Stimulated activated CD4-positive, alpha-beta T cell treated with anti-CD3 and anti-CD28 coated beads, Interleukin-2, amount 100 ng/mL, for 4 hours (primary cell): ENCODE measurements around the gene MPP3.
"Not testable (repeated sequence)": the region's sequence is repeated elsewhere in the genome, so short reads cannot be mapped to it uniquely, and the experiment has no call there.

ENCODE experiments used
- DNase-seq: peaks from one replicate; pipeline ENCODE4 v3.0.0-alpha.2; 2020; ENCODE audit warnings: low read depth

MPP3 gene, protein sequence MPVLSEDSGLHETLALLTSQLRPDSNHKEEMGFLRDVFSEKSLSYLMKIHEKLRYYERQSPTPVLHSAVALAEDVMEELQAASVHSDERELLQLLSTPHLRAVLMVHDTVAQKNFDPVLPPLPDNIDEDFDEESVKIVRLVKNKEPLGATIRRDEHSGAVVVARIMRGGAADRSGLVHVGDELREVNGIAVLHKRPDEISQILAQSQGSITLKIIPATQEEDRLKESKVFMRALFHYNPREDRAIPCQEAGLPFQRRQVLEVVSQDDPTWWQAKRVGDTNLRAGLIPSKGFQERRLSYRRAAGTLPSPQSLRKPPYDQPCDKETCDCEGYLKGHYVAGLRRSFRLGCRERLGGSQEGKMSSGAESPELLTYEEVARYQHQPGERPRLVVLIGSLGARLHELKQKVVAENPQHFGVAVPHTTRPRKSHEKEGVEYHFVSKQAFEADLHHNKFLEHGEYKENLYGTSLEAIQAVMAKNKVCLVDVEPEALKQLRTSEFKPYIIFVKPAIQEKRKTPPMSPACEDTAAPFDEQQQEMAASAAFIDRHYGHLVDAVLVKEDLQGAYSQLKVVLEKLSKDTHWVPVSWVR

DNA sequence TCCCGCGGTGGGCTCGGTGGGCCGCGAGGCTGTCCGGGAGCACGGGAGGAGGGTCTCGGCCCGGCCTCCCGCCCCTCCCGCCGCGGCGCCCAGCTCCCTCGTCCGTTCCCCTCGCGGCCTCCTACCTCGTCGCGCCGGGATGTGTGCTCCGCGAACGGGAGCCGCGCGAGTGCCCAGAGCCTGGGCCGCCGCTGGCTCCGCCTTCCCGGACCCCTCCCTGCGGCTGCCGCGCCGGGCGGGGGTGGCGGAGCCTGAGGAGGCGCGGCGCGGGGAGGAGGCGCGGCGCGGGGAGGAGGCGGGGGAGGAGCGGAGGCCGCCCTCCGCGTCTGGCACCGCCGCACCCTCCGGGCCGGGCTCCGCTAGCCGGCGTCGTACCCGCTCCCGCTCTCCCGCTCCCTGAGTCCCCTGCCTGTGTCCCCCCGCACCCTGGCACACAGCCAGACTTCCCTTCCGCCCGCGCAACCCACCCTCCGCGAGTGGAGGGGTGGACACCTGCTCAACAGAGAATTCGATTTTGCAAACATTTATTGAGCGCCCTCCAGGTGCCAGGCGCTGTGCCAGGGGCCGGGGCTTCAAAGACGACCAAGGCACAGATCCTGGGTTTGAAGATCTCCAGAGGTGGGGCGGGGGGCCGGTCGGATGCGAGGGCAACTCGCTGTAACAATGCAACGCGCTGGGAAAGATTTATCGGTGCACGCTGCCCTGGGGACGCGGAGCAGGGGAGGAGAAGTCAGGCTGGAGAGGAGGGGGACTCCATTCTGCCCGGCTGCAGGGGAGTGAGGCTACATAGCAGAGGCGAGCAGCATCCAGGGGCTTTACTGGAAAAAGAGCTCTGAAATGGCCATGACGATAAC lies at the start of gene MPP3:
Gene MPP3, minus strand, starts transcription at position 171 of the 854 bp plus-strand sequence. CDS start 1,240 bp downstream, outside the sequence.
- peak; percentile 47 for DNase-seq

DNA sequence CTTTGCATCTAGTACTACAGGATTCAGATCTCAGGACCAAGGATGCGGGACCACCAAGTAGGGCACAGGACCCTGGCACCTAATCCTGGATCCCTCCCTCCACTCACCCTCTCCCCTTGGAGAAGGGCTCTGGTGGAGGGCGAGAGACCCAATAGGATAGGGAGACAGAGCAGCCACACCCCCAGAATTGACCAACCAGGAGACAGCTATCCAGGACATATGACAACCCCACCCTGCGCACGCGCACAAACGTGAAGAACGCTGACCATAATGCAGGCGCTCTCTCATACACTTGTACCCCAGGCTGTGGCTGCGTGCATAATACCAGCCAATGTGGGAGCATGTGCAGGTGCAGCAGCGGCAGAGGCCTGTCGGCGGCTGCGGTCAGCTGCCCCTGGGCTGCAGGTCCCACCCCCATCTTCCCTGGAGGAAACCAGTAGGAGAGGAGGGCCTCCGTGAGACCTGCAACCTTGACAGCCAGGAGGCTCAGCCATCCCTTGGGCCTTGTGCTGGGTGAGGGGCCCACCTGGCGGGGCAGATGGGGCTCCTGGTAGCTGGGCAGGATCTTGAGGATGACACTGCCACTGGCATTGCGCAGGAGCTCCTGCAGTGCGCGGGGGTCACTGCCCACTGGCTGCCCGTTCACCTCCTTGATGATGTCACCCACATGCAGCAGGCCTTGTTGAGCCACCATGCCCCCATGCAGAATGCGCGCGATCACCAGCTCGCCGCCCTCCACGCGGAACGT lies 49.0 kb upstream of the MPP3 start:
- DNase-seq, result no peak

DNA sequence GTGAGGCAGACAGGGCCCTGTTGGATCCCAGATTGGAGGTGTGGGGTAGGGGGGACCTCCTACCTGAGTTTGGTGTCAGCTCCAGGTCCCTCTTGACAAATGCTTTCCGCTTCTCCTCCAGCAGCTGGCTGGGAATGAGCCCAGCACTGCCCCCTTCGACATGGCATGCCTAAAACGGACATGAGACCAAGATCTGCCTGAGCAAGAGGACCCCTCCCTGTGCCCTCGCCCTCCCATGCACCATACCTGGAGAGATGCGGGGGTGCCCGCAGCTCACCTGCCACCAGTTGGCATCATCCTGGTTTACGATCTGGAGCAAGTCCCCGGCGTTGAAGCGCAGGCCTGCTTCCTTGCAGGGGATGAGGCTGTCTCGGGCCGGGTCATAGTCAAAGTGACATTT lies 48.2 kb upstream of the MPP3 start:
- no peak for DNase-seq

DNA sequence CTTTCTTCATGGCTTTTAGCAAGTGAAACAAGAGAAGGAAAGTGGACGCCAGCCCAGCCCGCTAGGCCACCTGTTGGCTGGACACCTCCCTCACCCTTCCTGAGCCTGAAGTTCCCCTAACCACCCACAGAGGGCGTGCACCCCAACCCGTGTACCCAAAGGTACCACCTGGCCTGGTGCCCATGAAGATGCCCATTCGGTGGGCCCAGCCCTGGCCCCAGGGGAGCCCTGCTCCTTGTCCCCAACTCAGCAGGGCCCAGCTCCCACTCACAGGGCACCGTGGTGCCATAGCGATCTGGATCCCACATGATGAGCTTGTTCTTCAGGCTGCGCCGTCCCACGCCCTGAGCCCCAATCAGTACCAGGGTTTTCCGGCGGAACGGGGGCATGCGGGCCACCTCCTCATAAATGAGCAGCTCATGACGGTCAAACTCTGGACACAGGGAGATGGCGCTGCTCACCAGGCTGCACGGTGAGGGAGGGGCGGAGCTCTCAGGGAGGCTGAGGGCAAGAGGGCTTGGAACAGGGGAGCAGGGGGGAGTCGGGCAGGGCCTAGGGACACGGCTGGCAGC lies 47.6 kb upstream of the MPP3 start:
- peak; percentile 8 for DNase-seq

DNA sequence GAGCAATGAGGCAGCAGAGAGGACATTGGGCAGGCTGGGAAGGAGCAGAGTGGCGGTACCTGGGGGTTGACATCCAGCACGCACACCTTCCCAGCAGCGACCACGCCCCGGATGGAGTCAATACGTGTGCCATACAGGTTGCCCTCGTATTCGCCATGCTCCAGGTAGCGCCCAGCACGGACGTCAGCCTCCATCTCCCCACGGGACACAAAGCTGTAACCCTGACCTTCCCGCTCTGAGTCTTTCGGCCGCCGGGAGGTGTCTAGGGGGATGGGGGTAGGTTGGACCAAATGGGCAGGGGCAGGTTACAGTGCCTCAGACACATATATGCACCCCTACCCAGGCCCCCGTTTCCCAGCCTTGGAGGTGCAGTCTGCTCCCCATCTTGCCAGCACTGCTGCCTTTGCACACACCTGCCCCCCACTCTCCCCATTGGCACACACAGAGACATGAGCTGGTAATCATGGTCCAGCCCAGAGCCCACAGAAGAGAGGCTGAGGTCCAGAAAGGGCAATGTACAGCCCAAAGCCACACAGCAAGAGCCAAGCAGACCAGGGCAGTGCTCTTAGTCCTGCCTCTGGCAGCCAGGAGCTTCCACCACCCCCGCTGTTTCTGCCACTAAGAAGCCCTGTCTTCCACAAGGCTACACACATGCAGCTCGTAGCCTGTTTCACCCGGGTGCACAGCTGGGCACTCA lies 46.9 kb upstream of the MPP3 start:
- no peak for DNase-seq

DNA sequence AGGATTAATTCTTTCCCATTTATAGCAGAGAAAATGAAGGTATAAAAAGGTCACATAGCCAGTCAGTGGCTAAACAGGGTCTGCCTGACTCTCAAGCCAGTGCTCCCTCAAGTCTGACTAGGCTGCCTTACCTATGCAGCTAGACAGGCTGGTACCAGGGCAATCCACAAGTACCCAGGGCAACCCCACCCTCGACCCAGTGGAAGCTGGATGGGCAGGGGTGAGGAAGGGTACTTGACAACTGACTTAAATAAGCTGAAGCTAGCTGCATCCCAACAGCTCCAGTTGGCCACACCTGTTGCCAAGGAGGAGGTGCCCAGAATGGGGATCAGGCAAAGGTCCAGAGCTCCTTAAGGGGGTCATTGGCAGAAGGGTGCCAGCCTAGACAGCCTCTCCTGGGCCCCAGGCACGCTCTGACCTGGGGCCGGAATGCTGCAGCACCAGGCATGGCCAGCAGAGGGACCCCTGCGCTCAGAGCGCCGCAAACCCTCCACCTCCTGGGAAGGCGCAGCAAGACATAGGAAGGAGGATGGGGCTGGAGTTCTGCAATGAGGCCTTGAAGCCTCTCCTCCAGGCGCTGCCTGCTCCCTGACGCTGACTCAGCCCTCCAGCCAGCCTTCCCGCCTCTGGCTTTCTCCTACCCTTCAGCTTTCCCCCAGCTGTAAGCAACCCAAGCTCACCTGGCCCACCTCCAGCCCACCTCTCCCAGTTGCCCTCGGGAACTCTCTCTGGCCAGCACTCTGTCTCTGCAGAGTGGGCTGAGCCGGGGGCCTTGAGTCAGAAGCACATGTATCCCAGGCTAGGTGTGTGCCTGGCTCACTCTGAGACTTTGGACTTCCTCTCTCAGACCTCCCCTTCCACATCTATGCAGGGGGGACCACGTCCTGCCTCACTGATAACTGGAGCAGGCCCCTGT lies 45.6 kb upstream of the MPP3 start:
- DNase-seq, result peak; percentile 47

DNA sequence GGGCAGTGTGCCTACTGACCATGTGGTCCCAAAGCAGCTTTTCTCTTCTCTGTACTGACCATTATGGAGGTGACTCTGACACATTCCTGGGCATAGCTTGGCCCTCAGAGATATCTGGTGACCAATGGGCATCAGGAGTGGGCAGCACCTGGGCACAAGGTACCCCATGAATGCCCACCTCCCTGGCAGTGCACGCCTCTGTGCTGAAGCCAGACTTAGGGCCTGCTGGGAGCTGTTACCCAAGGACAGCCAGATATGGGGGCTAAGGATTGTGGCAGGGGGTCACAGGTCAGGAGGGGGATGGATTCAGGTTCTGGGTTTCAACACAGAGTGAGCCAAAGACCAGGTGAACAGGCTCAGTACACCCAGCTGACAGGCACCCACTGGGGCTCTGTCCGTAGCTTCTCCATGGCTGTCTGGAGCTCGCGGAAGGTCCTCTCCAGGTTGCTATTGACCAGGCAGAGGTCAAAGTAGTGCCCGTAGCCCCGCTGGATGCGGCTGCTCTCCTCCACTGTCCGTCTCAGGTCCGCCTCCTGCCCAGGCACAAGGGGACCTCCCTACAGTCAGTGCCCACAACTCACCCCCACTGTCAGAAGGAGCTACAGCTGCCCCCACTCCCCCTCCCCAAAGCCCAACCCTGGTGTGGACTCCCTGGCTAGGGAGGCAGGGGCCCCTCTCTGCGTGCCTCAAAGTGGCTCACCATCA lies 44.7 kb upstream of the MPP3 start:
- no peak for DNase-seq

DNA sequence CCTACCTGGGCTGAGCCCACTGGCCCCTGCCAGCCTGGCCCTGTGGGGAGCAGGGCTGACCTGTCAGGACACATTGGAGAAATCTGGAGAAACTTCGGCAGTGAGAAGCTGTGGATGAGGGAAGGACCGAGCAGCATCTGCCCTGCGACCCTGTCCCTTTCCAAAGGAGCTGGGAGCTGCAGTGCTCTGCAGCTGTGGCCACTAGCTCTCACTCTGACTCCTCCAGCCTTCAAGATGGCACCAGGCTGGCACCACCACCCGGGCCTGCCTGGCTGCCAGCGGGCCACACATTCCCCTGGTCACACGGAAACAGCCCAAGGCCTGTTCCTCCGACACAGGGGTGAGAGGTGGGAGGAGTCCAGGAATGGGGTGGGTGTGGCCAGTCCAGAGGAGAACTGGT lies 44.1 kb upstream of the MPP3 start:
- no peak for DNase-seq

DNA sequence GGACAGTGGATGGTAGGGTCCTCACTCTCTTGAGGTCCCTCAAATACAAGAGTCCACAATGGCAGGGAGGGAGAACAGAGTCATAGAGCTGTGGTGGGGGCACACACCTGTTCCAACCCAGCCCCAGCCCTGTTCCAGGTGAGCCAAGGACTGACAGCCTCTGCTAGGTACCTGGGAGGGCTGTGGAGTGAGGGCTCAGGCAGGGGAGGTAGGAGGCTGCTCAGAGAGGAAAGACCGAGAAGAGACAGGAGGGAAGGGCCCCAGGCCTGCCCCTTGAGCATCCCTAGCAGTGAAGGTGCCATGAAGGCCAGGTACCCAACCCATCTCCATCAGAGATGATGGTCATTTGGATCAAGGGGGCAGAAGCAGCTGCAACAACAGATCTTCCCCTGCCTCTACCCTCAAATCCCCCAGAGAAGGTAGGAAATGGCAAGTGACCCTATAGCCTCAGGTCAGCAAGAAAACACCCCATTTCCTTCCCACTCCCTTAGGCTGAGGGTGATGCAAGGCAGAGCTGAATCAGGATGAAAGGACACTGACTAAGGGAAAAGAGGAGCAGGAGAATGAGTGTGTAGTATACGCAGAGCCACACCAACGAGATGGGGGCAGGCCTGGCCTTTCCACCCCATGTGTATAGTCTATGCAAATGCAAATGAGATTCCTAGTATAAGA lies 42.7 kb upstream of the MPP3 start:
- DNase-seq, result no peak

DNA sequence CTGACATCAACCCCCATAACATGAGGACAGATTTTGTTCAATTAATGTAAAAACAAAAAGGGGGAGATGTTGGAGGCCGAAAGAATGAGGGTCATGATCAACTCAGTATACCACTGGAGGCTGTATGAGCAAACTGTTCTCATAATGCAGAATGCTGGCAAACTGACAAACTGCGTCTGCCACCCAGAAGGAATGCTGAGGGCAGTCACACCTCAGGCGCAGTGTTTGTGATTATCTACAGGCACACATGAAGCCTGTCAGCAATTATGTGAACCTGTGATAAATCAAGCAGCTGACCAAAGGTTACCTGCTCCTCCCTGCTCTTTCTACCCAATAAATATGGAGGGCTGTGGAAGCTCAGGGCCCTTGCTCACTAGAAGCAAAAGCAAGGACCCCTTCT lies 41.3 kb upstream of the MPP3 start:
- no peak for DNase-seq

DNA sequence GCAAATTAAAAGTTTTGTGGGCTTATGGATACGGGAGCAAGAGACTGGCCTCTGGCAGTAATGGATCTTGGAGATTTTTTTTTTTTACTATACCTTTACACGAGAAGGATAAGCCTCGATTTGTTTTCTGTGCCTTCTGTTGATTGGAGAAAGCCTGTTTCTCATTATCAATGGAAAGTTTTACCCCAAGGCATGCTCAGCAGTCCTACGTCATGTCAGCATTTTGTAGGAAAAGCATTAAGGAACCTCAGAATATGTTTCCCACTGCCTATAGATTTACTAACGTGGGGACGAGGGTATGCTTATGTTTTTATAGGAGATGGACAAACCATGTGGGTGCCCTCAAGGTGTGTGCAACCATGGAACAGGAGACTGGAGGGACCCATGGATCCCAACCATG lies 40.9 kb upstream of the MPP3 start:
- DNase-seq, result no peak

DNA sequence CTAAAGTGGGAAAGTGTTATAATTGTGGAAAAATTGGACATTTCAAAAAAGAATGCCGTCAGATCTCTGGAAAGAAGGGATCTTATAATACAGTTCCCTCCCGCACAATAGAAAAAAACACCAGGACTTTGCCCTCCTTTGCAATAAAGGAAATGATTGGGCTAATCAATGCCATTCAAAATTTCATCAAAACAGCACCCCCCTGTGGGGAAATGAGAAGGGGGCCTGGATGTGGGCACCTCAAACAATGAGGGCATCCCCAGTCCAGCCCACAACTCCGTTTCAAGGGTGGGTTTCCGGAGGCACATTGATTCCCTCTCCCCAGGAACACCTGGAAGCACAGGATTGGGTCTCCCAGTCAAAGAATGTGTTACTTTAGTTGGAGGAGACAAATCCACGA lies 40.1 kb upstream of the MPP3 start:
- DNase-seq, result no peak

DNA sequence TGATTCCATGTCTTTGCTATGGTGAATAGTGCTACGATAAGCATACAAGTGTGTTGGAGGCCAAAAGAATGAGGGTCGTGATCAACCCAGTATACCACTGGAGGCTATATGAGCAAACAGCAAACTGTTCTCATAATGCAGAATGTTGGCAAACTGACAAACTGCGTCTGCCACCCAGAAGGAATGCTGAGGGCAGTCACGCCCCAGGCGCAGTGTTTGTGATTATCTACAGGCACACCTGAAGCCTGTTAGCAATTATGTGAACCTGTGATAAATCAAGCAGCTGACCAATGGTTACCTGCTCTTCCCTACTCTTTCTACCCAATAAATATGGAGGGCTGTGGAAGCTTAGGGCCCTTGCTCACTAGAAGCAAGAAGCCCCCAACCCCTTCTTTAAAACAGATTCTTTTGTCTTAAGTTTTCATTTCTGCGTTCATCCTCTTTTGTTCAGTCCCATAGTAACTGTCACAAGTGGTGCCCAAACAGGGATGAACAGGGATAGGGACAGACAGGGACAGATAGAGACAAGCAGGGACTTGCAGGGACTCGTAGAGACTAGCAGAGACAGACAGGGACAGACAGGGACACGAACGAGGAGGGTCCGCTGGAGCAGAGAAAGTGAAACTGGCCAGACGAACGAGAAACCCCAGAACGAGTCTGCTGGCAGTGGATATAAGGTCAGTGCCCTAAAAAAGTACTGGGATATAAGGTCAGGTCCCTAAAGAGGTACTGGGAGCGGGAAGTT lies 39.2 kb upstream of the MPP3 start:
- DNase-seq, result no peak

DNA sequence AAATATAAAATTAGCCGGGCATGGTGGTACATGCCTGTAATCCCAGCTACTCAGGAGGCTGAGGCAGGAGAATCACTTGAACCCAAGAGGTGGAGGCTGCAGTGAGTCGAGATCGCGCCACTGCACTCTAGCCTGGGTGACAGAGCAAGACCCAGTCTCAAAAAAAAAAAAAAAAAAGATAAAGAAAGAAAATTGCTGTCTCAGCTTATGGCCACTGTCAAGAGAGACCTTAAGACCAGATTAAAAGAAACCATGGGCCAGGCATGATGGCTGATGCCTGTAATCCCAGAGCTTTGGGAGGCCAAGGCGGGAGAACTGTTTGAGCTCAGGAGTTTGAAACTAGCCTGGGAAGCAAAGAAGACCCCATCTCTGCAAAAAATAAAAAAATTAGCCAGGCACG lies 36.1 kb upstream of the MPP3 start:
- DNase-seq, result not testable (repeated sequence)

DNA sequence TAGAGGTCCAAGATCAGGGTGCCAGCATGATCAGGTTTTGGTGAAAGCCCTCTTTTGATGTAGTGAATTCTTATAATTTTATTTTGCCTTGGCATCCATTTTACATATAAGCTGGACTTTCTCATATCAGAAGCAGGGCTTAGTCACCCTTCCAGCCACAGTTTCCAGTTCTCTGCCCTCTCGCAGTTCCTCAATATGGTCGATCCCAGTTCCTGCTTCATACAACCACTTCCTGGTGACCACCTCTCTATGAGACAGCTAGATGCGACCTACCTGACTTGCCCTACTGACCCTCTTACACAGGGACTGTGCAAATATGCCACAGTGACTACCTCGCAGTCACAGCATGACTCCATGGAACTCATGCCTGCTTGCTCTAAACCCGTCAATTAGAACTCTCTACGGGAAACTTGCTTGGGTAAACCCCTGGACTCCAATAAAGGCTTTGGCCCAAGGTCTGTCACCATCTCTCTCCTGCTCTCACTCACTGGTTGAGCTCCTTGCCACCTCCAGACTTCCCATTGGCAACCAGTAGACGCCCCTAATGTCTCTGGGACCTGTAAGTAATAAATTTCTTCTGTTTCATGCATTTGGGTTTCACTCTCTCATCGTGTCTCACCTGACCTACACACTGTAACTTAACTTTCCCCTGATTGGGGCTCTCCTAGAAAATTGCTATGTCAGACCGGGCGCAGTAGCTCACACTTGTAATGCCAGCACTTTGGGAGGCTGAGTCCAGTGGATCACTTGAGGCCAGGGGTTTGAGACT lies 35.5 kb upstream of the MPP3 start:
- DNase-seq, result no peak

DNA sequence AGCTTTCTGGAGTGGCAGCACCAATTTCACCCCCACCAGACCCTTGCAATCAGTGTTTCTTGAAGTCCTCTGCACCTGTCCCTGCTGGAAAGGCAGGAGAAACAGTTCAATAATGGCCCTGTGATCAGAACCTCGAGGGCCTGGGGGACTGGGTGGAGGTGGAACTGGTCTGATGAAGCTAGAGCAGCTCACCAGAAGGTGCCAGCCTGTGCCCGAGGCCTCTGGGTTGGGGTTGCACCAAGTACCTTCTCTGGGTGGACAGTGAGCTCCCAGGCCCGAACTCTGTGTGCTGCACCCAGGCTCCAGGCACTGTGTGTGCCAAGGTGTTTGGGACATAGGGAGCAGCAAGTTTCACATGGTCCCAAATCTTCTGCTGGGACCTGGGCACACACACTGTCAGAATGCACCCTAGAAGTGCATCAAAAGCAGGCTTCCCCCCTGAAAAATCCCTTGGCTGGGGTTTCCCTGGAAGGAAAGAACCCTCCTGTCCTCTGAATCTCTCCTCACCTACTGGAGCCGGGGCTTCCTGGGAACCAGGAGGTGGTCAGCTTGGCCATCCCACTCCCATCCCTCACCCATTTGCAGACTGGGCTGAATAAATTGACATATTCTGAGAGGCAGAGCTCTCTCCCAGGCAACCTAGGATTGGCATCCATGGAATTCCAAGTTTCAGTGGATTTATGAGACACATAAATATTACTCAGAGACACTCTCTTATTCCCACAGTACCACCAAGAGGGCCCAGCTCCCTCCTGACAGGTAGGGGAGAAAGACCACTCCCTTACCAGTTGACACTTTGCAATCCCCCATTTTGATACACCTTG lies 31.4 kb upstream of the MPP3 start:
- no peak for DNase-seq
